Fibroblast of lung (primary cell): ENCODE results near the gene IP6K3. TPM values are rescaled to one million over a fixed set of nuclear protein-coding genes. Genes with fewer than 3 reads are reported as not detected.

Experiments
- DNase-seq, 2 donors: peaks; one replicate each; pipeline versions ENCODE4 v3.0.0 to v3.0.0-alpha.2; 2010; ENCODE audit warnings: low read depth in 2 of 2
- H2AFZ ChIP-seq: 2 replicates; pipeline ENCODE4 v1.5.1; 2012; ENCODE audit warnings: low read length, control low read depth, inconsistent platforms
- H3K27ac ChIP-seq: 2 replicates; pipeline ENCODE4 v1.5.1; 2011; ENCODE audit warnings: low read length, control low read depth; ENCODE audit not compliant: insufficient read depth
- H3K27me3 ChIP-seq: 2 replicates; pipeline ENCODE4 v1.5.1; 2011; ENCODE audit warnings: mild to moderate bottlenecking, low read length; ENCODE audit not compliant: control insufficient read depth, insufficient read depth
- H3K36me3 ChIP-seq: 2 replicates; pipeline ENCODE4 v1.5.1; 2011; ENCODE audit warnings: low read length; ENCODE audit not compliant: control insufficient read depth, insufficient read depth
- H3K4me1 ChIP-seq: 2 replicates; pipeline ENCODE4 v1.5.1; 2011; ENCODE audit warnings: low read length; ENCODE audit not compliant: control insufficient read depth, insufficient read depth; ENCODE audit errors: extremely low read depth
- H3K4me2 ChIP-seq: 2 replicates; pipeline ENCODE4 v1.5.1; 2011; ENCODE audit warnings: low read length, control low read depth; ENCODE audit not compliant: insufficient read depth; ENCODE audit errors: extremely low read depth
- H3K4me3 ChIP-seq, 4 experiments: fragments of 200-600 bp in 1 of 4; sonication (generic) in 1 of 4; replicated peaks in 1 of 4; 2 replicates each; pipeline ENCODE4 v1.5.1; 2011 to 2016; ENCODE audit warnings: low read length in 4 of 4, low read depth in 3 of 4, mild to moderate bottlenecking in 3 of 4, control low read depth in 2 of 4, inconsistent platforms in 1 of 4, mixed read lengths in 1 of 4; ENCODE audit not compliant: insufficient read depth in 1 of 4; ENCODE audit errors: control extremely low read depth in 1 of 4
- H3K79me2 ChIP-seq: 2 replicates; pipeline ENCODE4 v1.5.1; 2012; ENCODE audit warnings: mild to moderate bottlenecking, low read length, inconsistent platforms; ENCODE audit not compliant: control insufficient read depth, insufficient read depth
- H3K9ac ChIP-seq: 2 replicates; pipeline ENCODE4 v1.5.1; 2011; ENCODE audit warnings: mild to moderate bottlenecking, low read length, control low read depth; ENCODE audit not compliant: insufficient read depth
- H3K9me3 ChIP-seq: 2 replicates; pipeline ENCODE4 v1.5.1; 2012; ENCODE audit warnings: low read depth, low read length; ENCODE audit not compliant: control insufficient read depth, insufficient read depth
- H4K20me1 ChIP-seq: 2 replicates; pipeline ENCODE4 v1.5.1; 2011; ENCODE audit warnings: low read length; ENCODE audit not compliant: control insufficient read depth, insufficient read depth; ENCODE audit errors: extremely low read depth
- EZH2 ChIP-seq: IDR thresholded peaks from 2 replicates; pipeline ENCODE4 v1.5.1; 2012; ENCODE audit warnings: low read length, control low read depth, mild to moderate bottlenecking; ENCODE audit errors: missing control alignments
- polyA plus RNA-seq, 2 donors: library from polyadenylated mRNA; depleted of rRNA in 1 of 2; stranded (reverse) in 1 of 2; unstranded in 1 of 2; fragments of >200 nt; gene quantifications; 2 replicates each; pipeline ENCODE4 v1.2.1, GENCODE V29; 2011 to 2012; ENCODE audit warnings: missing spikeins in 1 of 2
- total RNA-seq: library from RNA; depleted of rRNA; stranded (reverse); fragments of >200 nt; gene quantifications from 2 replicates; pipeline ENCODE4 v1.2.1, GENCODE V29; 2014
- TF ChIP-seq, protein P1 (sequence below), 2 donors: IDR thresholded peaks in 1 of 2; conservative IDR thresholded peaks in 1 of 2; 1 replicate in 1 of 2; 2 replicates in 1 of 2; pipeline ENCODE4 v1.5.1; 2011 to 2012; ENCODE audit warnings: low read length in 2 of 2, control low read depth in 1 of 2, inconsistent platforms in 1 of 2, low read depth in 1 of 2, mild to moderate bottlenecking in 1 of 2

The IP6K3 gene
- total and polyA plus RNA-seq, 2 donors (not counting 1 experiment from before 2014, with no cell fraction given): 0.84 to 5.4 TPM

DNA sequence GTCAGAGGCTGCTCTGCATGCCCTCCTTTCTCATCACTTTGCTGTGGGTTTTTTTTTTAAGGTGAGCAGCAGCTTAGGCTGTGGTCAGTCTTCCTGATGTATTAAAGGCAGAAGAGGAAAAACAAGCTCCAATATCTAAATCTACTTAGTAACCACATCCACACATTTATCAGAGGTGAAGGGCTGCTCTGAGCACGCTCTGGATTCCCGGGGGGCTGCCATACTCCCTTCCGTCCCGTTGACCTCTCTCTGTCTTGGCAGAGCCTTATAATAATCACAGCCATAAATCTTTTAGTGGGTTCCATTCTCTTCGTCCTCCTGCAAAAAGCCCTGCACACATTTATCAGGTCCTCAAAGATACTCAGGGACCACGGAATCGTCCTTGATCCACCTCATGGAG is 44.9 kb upstream of the IP6K3 start:
- H3K27me3 ChIP-seq: peaks cover 12% of the 10 kb centered on the region
- H3K27ac ChIP-seq: no peak overlapping the region
- H3K36me3 ChIP-seq: no peaks in the 10 kb centered on the region
- TF ChIP-seq, protein P1, sequence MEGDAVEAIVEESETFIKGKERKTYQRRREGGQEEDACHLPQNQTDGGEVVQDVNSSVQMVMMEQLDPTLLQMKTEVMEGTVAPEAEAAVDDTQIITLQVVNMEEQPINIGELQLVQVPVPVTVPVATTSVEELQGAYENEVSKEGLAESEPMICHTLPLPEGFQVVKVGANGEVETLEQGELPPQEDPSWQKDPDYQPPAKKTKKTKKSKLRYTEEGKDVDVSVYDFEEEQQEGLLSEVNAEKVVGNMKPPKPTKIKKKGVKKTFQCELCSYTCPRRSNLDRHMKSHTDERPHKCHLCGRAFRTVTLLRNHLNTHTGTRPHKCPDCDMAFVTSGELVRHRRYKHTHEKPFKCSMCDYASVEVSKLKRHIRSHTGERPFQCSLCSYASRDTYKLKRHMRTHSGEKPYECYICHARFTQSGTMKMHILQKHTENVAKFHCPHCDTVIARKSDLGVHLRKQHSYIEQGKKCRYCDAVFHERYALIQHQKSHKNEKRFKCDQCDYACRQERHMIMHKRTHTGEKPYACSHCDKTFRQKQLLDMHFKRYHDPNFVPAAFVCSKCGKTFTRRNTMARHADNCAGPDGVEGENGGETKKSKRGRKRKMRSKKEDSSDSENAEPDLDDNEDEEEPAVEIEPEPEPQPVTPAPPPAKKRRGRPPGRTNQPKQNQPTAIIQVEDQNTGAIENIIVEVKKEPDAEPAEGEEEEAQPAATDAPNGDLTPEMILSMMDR (conservative IDR thresholded peaks at IDR 0.05 in 1 of 2, IDR thresholded peaks at IDR 0.05 in 1 of 2; ENCODE audit: low read depth in 1 of 2, low read length in 2 of 2): no peak
- no peak for TF ChIP-seq EZH2
- no peaks in the 10 kb centered on the region for H3K9me3 ChIP-seq
- H3K9ac ChIP-seq: no peak overlapping the region
- no peak for DNase-seq
- H3K4me3 ChIP-seq: no peak overlapping the region
- peaks cover 8% of the 10 kb centered on the region for H3K4me1 ChIP-seq
- H3K79me2 ChIP-seq: peaks cover 15% of the 10 kb centered on the region
- no peak overlapping the region for H3K4me2 ChIP-seq
- H4K20me1 ChIP-seq: no peaks in the 10 kb centered on the region
- H2AFZ ChIP-seq: no peak overlapping the region

DNA sequence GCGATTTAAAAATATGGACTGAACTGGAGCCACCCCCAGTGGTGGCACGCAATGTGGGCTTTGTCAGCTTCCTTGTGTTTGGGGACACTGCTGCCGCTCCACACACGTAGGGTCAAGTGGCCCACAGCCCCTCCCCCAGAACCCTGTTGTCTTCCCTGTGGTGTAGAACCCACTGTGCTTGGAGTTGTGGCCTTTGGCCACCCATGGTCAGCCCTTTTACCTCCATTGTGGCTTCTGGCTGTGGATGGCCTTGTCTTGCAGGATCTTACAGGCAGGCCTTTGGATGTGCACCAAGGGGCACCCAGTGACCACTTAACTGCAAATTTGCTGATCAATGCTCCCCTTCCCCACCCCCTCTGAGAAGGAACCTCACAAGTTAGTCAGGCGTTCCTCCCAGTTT is 44.2 kb upstream of the IP6K3 start:
- Histone ChIP-seq H3K4me1 (peaks cover 8% of the 10 kb centered on the region), H4K20me1 (no peaks in the 10 kb centered on the region), H3K4me2 (no peak overlapping the region), H3K27me3 (peaks cover 12% of the 10 kb centered on the region), H3K27ac (no peak overlapping the region), H3K9ac (no peak overlapping the region), H2AFZ (no peak overlapping the region), H3K4me3 (no peak overlapping the region), H3K36me3 (no peaks in the 10 kb centered on the region), H3K9me3 (no peaks in the 10 kb centered on the region), H3K79me2 (peaks cover 22% of the 10 kb centered on the region)
- no peak for DNase-seq
- TF ChIP-seq EZH2: no peak
- TF ChIP-seq, protein P1 (conservative IDR thresholded peaks at IDR 0.05 in 1 of 2, IDR thresholded peaks at IDR 0.05 in 1 of 2; ENCODE audit: low read depth in 1 of 2, low read length in 2 of 2): no peak

DNA sequence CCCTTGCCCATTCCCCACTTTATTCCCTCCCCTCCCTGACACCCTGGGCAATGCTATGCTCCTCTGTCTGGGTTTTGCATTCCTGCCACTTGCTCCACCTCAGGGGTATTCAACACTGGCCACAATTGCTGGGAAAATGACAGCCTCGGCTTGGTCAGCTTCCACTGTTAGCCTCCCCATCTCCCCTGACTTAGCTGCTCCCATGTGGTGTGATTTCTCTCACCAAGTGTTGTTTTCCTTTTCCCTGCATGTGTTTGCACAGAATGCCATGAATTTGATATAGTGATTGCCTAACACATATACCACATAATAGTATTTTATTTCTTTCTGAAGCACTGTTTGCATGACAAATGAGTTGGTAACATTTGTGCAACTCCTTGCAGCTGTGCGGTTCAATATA is 43.7 kb upstream of the IP6K3 start:
- no peak for DNase-seq
- H3K27ac ChIP-seq: no peak overlapping the region
- H3K36me3 ChIP-seq: no peaks in the 10 kb centered on the region

More for the DNA sequence above, 43.7 kb upstream of the IP6K3 start:
- no peak overlapping the region for H2AFZ ChIP-seq
- no peaks in the 10 kb centered on the region for H4K20me1 ChIP-seq
- H3K4me1 ChIP-seq: peaks cover 8% of the 10 kb centered on the region
- no peak overlapping the region for H3K4me3 ChIP-seq
- H3K79me2 ChIP-seq: peaks cover 27% of the 10 kb centered on the region
- peaks cover 12% of the 10 kb centered on the region for H3K27me3 ChIP-seq
- H3K9ac ChIP-seq: no peak overlapping the region
- no peak overlapping the region for H3K4me2 ChIP-seq
- H3K9me3 ChIP-seq: no peaks in the 10 kb centered on the region
- TF ChIP-seq, protein P1 (conservative IDR thresholded peaks at IDR 0.05 in 1 of 2, IDR thresholded peaks at IDR 0.05 in 1 of 2; ENCODE audit: low read depth in 1 of 2, low read length in 2 of 2): no peak
- no peak for TF ChIP-seq EZH2
